Smooth muscle cell (in vitro differentiated cells): ENCODE data around the gene SPIN3. TPM values are rescaled to one million over a fixed set of nuclear protein-coding genes. Genes with fewer than 3 reads are reported as not detected.
"Not testable (repeated sequence)": the region's sequence is repeated elsewhere in the genome, so short reads cannot be mapped to it uniquely, and the experiment has no call there.

Experiments
- DNase-seq: peaks from one replicate; lab custom pipeline; 2025; ENCODE audit not compliant: unreplicated experiment; lab: John Stamatoyannopoulos, UW
- H2AFZ ChIP-seq: fragments of 200-600 bp; sonication (generic); 2 replicates; pipeline ENCODE4 v1.6.0; 2016; ENCODE audit warnings: antibody characterized with exemption, low read depth, mild to moderate bottlenecking
- H3F3A ChIP-seq: fragments of 200-600 bp; sonication (generic); 2 replicates; pipeline ENCODE4 v1.6.0; 2017; ENCODE audit warnings: antibody characterized with exemption, low read depth
- H3K27ac ChIP-seq: fragments of 200-600 bp; sonication (generic); 2 replicates; pipeline ENCODE4 v1.5.1; 2016; ENCODE audit warnings: low read depth, mild to moderate bottlenecking
- H3K27me3 ChIP-seq: fragments of 200-600 bp; sonication (generic); 2 replicates; pipeline ENCODE4 v1.6.1; 2016; ENCODE audit warnings: low read depth, mild to moderate bottlenecking
- H3K36me3 ChIP-seq: fragments of 200-600 bp; sonication (generic); 2 replicates; pipeline ENCODE4 v1.5.1; 2016; ENCODE audit warnings: low read depth
- H3K4me1 ChIP-seq: fragments of 200-600 bp; sonication (generic); 2 replicates; pipeline ENCODE4 v1.5.1; 2016; ENCODE audit warnings: low read depth
- H3K4me2 ChIP-seq: fragments of 200-600 bp; sonication (generic); 2 replicates; pipeline ENCODE4 v1.6.0; 2016; ENCODE audit warnings: mild to moderate bottlenecking
- H3K4me3 ChIP-seq: fragments of 200-600 bp; sonication (generic); 2 replicates; pipeline ENCODE4 v1.5.1; 2016; ENCODE audit warnings: mild to moderate bottlenecking
- H3K79me2 ChIP-seq: fragments of 200-600 bp; sonication (generic); 2 replicates; pipeline ENCODE4 v1.6.0; 2016; ENCODE audit warnings: low read depth, mild to moderate bottlenecking
- H3K9ac ChIP-seq: fragments of 200-600 bp; sonication (generic); 2 replicates; pipeline ENCODE4 v1.6.0; 2016; ENCODE audit warnings: low read depth
- H3K9me3 ChIP-seq: fragments of 200-600 bp; sonication (generic); replicated peaks from 2 replicates; pipeline ENCODE4 v1.5.1; 2016; ENCODE audit warnings: low read depth
- H4K20me1 ChIP-seq: fragments of 200-600 bp; sonication (generic); 2 replicates; pipeline ENCODE4 v1.6.0; 2016; ENCODE audit warnings: low read depth
- CTCF ChIP-seq: fragments of 200-600 bp; sonication (generic); IDR thresholded peaks from 2 replicates; pipeline ENCODE4 v1.5.1; 2017; ENCODE audit warnings: borderline replicate concordance, mild to moderate bottlenecking, antibody characterized with exemption; ENCODE audit not compliant: insufficient read depth, poor library complexity, severe bottlenecking
- WGBS: methylation state at CpG from one replicate; pipeline ENCODE4 v1.1.7; 2016; ENCODE audit warnings: low lambda C conversion rate; 5-methylcytosine and 5-hydroxymethylcytosine counted together
- polyA plus RNA-seq: library from polyadenylated mRNA; unstranded; fragments of >200 nt; fragmentation: Nextera tagmentation; extraction: Ambion mirVana; gene quantifications from 2 replicates; pipeline ENCODE4 v1.2.1, GENCODE V29; 2016
- total RNA-seq: library from RNA; depleted of rRNA; stranded (reverse); fragments of >200 nt; gene quantifications from 2 replicates; pipeline ENCODE4 v1.2.3, GENCODE V29; 2014

The SPIN3 gene
- total and polyA plus RNA-seq, 2 experiments from 2014 or later, result 2.4 to 7.8 TPM

- Histone ChIP-seq H3K4me2 (no peak overlapping the region), H3K4me3 (no peak overlapping the region), H3F3A (no peaks in the 10 kb centered on the region), H3K9ac (no peak overlapping the region), H3K79me2 (no peaks in the 10 kb centered on the region), H3K27ac (no peak overlapping the region), H3K9me3 (peaks cover 5% of the 10 kb centered on the region), H3K4me1 (no peaks in the 10 kb centered on the region), H4K20me1 (no peaks in the 10 kb centered on the region), H3K36me3 (no peaks in the 10 kb centered on the region), H2AFZ (no peak overlapping the region), H3K27me3 (no peaks in the 10 kb centered on the region)
- DNase-seq, result no peak
- no peak for TF ChIP-seq CTCF
- WGBS, result 75% methylated on average over 3 of the region's 3 CpGs
Measured at GRCh38 chrX:56947699-56948098, 47.6 kb downstream of the SPIN3 start.

- H3F3A ChIP-seq, H2AFZ ChIP-seq, H4K20me1 ChIP-seq, H3K9ac ChIP-seq, DNase-seq, H3K27ac ChIP-seq, H3K27me3 ChIP-seq, H3K79me2 ChIP-seq, H3K4me3 ChIP-seq, H3K36me3 ChIP-seq, H3K9me3 ChIP-seq, H3K4me2 ChIP-seq, H3K4me1 ChIP-seq: not testable (repeated sequence)
- WGBS, result 82% methylated on average over 2 of the region's 2 CpGs
Measured at GRCh38 chrX:56946201-56946600, 49.1 kb downstream of the SPIN3 start.

- not testable (repeated sequence) for H3K9me3 ChIP-seq, H3K79me2 ChIP-seq, H3K4me1 ChIP-seq, H3K9ac ChIP-seq, H3K36me3 ChIP-seq, H3K27ac ChIP-seq, H2AFZ ChIP-seq, DNase-seq, H4K20me1 ChIP-seq, H3F3A ChIP-seq, H3K27me3 ChIP-seq, H3K4me3 ChIP-seq, H3K4me2 ChIP-seq
- 62% methylated on average over 4 of the region's 4 CpGs for WGBS
Measured at GRCh38 chrX:56945226-56945625, 50.1 kb downstream of the SPIN3 start.

GRCh38 chrX:56943264-56943663 lies 52.1 kb downstream of the SPIN3 start:
- 90% methylated on average over 3 of the region's 3 CpGs for WGBS
- Histone ChIP-seq H3K4me2 (no peak overlapping the region), H3K36me3 (no peaks in the 10 kb centered on the region), H3K27ac (no peak overlapping the region), H3K9me3 (peaks cover 5% of the 10 kb centered on the region), H3K27me3 (no peaks in the 10 kb centered on the region), H3F3A (no peaks in the 10 kb centered on the region), H3K4me3 (no peak overlapping the region), H2AFZ (no peak overlapping the region), H3K79me2 (no peaks in the 10 kb centered on the region), H3K4me1 (no peaks in the 10 kb centered on the region), H3K9ac (no peak overlapping the region), H4K20me1 (no peaks in the 10 kb centered on the region)
- no peak for DNase-seq
- no peak for TF ChIP-seq CTCF

Other genes with a start within 250 kb of the SPIN3 start
- gene SPIN2B, start 126.0 kb upstream of the SPIN3 start, total RNA-seq, result 2.8 and 3.6 TPM in 2 replicates
- 4.3 and 7.6 TPM in 2 replicates for gene SPIN2B, start 126.0 kb upstream of the SPIN3 start, polyA plus RNA-seq
- 0.22 and 0.54 TPM in 2 replicates for gene SPIN2A, start 141.9 kb upstream of the SPIN3 start, total RNA-seq
- 2.2 and 2.6 TPM in 2 replicates for gene SPIN2A, start 141.9 kb upstream of the SPIN3 start, polyA plus RNA-seq